ENCODE data around the gene AGBL4.

The AGBL4 gene

DNA sequence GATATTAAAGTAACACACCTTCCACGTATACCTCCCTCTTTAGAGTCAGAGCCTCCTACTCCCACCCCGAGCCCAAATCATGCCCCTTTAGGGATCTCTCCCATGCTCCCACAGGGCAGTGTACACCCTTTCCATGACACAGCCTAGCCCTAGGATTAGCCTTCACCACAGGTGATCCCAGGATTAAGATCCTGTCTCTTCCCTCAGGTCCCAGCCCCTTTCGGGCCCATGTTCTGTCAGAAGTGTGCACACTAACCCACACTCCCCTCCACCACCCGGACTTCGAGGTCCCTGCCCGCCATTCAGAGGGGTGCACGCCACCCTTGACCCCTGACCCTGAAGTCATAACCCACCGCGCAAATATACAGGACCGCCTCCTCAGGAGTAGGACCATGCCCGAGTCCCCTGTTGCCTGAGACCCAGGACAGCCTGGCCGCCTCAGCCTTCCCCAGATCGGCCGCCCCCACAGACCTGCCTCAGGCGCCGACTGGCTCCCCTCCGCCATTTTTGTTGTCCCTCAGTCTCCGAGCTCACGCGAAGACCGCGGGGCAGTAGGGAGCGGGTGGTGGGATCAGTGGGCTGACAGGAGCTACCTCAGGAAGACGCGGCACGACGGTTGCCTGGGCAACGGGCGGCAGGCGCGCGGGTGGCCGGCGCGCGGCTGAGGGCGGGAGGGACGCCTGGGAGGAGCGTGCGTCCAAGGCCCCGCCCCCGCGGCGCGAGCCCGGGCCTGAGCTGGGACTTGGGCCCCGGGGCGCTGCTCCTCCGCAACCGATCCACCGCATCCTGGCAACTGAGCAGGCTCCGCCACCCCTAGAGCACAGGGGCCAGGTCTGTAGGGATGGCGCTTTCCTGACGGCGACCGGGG lies at the start of gene AGBL4:
Gene AGBL4, minus strand, starts transcription at position 663 of the 868 bp plus-strand sequence.
- H3K4me3 ChIP-seq (ENCODE audit: low read depth, low read length): no peak within 1 kb of the TSS
- TF ChIP-seq, protein P1, sequence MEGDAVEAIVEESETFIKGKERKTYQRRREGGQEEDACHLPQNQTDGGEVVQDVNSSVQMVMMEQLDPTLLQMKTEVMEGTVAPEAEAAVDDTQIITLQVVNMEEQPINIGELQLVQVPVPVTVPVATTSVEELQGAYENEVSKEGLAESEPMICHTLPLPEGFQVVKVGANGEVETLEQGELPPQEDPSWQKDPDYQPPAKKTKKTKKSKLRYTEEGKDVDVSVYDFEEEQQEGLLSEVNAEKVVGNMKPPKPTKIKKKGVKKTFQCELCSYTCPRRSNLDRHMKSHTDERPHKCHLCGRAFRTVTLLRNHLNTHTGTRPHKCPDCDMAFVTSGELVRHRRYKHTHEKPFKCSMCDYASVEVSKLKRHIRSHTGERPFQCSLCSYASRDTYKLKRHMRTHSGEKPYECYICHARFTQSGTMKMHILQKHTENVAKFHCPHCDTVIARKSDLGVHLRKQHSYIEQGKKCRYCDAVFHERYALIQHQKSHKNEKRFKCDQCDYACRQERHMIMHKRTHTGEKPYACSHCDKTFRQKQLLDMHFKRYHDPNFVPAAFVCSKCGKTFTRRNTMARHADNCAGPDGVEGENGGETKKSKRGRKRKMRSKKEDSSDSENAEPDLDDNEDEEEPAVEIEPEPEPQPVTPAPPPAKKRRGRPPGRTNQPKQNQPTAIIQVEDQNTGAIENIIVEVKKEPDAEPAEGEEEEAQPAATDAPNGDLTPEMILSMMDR (IDR thresholded peaks at IDR 0.05; ENCODE audit: borderline replicate concordance, insufficient read depth, low read depth, low read length): no peak

DNA sequence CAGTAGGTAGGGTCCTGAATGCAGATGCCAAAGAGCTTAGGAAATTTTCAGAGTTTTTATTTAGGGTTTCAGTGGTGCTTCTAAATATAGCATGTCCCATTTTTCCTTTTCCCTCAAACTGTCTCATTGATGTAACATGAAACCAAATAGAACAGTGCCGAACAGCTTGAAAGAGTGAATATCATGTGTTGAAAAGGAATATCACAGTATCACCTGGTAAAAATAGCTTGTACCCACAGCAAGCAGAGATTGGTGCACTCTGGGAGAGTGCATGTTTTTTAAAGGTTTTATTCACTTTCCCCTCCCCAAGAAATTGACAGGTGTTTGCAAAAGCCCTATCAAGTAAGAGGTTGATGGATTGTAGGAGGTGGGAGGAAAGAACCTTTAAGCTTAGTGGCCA lies 43.1 kb upstream of the AGBL4 start:
- no peak overlapping the region for H3K4me3 ChIP-seq (ENCODE audit: low read depth, low read length)
- TF ChIP-seq, protein P1 (IDR thresholded peaks at IDR 0.05; ENCODE audit: borderline replicate concordance, insufficient read depth, low read depth, low read length): no peak

DNA sequence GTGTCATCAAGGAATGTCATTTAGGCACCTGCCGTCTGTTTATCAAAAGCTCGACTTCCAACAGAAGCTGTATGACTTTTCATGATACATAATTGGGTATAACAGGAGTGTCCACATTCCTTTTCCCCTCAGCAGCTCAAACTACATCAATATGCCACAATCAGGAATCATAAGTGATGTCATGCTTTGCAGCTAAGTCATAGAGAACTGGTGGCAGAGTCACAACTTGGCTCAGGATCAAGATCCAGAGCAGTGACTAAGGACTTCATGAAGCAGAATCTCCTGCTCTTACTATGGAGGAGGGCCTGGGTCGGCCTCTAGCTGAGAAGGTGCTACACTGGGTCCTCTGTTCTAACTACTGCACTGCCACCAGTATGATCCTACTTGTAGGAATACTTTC lies 36.5 kb upstream of the AGBL4 start:
- no peak overlapping the region for H3K4me3 ChIP-seq (ENCODE audit: low read depth, low read length)
- TF ChIP-seq, protein P1 (IDR thresholded peaks at IDR 0.05; ENCODE audit: borderline replicate concordance, insufficient read depth, low read depth, low read length): no peak

DNA sequence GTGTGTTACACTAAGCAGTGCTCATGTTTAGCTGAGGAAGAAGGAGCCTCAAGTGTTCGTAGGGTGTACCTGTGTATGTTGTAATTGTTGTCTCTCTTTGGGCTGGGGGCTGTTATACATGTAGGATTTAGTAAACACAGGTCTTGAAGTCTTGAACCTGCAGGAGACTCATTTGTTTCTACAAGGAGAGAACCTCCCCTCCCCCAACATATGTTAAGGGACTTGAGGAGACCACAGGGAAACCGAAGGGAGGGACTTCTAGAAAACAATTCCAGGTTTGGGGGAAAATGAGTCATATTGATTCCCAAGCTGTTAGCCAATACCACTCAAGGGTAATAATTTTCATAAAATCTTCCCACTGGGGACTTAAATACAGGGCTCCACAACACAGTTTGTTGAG lies 25.0 kb upstream of the AGBL4 start:
- H3K4me3 ChIP-seq (ENCODE audit: low read depth, low read length): no peak overlapping the region
- TF ChIP-seq, protein P1 (IDR thresholded peaks at IDR 0.05; ENCODE audit: borderline replicate concordance, insufficient read depth, low read depth, low read length): no peak

DNA sequence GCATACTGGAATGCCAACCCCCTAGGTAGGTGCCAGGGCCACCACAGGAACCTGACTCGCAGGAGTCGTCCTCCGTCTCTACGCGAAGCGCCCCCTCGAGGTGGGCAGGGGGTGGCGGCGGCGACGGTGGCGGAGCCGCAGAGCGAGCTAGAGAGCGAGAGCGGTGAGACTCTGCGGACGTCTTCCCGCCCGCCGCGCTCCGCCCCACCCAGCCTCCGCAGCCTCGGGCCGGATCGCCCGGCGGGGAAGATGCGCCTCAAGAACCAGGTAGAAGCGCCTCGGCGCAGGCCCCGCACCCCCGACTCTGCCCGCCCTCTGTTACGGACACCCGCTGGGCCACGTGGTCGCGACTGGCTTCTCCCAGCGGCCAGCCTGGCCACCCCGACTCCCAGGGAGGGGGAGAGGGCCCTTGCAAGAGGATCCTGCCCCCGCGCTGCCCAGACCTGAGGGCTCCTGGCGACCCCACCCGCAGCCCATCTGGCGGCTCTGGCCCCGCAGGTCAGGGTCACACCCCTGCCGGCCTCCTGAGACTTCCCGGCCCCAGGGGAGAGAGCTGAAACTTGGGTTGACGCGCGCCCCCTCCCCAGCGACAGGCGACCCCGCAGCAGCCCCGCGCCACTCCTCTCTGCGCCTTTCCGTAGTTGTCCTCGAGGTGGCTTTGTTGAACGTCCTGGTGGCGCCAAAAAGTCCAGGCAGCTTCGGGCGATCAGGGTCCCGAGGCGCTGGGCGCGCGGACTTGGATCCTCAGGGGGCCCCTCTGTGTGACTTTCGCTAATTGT lies 24.4 kb upstream of the AGBL4 start:
- H3K4me3 ChIP-seq (ENCODE audit: low read depth, low read length): no peak overlapping the region
- TF ChIP-seq, protein P1 (IDR thresholded peaks at IDR 0.05; ENCODE audit: borderline replicate concordance, insufficient read depth, low read depth, low read length): 0 out of 2 replicates have a peak, but pooled peaks have one; percentile 22

DNA sequence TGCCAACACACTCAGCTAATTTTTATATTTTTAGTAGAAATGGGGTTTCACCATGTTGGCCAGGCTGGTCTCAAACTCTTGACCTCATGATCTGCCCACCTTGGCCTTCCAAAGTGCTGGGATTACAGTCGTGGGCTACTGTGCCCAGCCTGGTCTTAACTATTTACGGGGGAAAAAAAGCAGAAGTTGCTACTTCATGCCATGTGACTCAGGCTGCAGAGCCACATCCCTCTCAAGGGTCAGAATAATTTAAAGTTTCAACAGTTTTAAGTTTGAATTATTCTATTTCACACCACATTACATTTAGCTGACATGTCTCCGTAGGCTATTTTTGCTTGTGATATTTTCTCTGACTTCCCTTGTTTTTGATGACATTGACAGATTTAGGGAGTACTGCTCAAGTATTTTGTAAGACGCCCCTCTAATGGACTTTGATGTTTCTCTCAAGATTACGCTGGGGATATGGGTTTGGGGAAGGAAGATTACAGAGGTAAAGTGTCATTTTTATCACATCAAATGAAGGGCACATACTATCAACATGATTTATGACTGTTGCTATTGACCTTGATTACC lies 14.6 kb upstream of the AGBL4 start:
- TF ChIP-seq, protein P1 (IDR thresholded peaks at IDR 0.05; ENCODE audit: borderline replicate concordance, insufficient read depth, low read depth, low read length): no peak
- no peak overlapping the region for H3K4me3 ChIP-seq (ENCODE audit: low read depth, low read length)
